HL-60 (cell line): Measurements from ENCODE around the gene MYL12B.

Experiments used
- CTCF ChIP-seq: IDR thresholded peaks from one replicate; pipeline ENCODE4 v1.5.1; 2011; ENCODE audit warnings: low read length, control low read depth, inconsistent platforms; ENCODE audit not compliant: insufficient read depth
- GABPA ChIP-seq: IDR thresholded peaks from 2 replicates; pipeline ENCODE4 v1.6.1; 2012; ENCODE audit warnings: low read depth
- POLR2AphosphoS5 ChIP-seq: IDR thresholded peaks from 2 replicates; pipeline ENCODE4 v1.6.1; 2012; ENCODE audit warnings: low read depth
- SPI1 ChIP-seq: IDR thresholded peaks from 2 replicates; pipeline ENCODE4 v1.6.1; 2012; ENCODE audit warnings: low read depth, mild to moderate bottlenecking, borderline replicate concordance
- TF ChIP-seq, protein P1 (sequence below): IDR thresholded peaks from 2 replicates; pipeline ENCODE4 v1.6.1; 2012; ENCODE audit warnings: low read depth; ENCODE audit not compliant: insufficient replicate concordance

GRCh38 chr18:3254725-3255124 lies 7.2 kb upstream of the MYL12B start:
- TF ChIP-seq GABPA (no peak), CTCF (no peak), POLR2AphosphoS5 (no peak), SPI1 (no peak)
- TF ChIP-seq, protein P1, sequence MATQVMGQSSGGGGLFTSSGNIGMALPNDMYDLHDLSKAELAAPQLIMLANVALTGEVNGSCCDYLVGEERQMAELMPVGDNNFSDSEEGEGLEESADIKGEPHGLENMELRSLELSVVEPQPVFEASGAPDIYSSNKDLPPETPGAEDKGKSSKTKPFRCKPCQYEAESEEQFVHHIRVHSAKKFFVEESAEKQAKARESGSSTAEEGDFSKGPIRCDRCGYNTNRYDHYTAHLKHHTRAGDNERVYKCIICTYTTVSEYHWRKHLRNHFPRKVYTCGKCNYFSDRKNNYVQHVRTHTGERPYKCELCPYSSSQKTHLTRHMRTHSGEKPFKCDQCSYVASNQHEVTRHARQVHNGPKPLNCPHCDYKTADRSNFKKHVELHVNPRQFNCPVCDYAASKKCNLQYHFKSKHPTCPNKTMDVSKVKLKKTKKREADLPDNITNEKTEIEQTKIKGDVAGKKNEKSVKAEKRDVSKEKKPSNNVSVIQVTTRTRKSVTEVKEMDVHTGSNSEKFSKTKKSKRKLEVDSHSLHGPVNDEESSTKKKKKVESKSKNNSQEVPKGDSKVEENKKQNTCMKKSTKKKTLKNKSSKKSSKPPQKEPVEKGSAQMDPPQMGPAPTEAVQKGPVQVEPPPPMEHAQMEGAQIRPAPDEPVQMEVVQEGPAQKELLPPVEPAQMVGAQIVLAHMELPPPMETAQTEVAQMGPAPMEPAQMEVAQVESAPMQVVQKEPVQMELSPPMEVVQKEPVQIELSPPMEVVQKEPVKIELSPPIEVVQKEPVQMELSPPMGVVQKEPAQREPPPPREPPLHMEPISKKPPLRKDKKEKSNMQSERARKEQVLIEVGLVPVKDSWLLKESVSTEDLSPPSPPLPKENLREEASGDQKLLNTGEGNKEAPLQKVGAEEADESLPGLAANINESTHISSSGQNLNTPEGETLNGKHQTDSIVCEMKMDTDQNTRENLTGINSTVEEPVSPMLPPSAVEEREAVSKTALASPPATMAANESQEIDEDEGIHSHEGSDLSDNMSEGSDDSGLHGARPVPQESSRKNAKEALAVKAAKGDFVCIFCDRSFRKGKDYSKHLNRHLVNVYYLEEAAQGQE = no peak
